Keratinocyte (primary cell): ENCODE results near the gene TRMT1.

Experiments
- EZH2 ChIP-seq: IDR thresholded peaks from one replicate; pipeline ENCODE4 v1.6.1; 2012; ENCODE audit warnings: inconsistent platforms, mild to moderate bottlenecking, low read length, moderate library complexity
- TF ChIP-seq, protein P1 (sequence below), 3 experiments: IDR thresholded peaks in 1 of 3; conservative IDR thresholded peaks in 1 of 3; optimal IDR thresholded peaks in 1 of 3; 2 replicates in 2 of 3; 3 replicates in 1 of 3; pipeline versions ENCODE3 to v1.5.1; 2011; ENCODE audit warnings: low read length in 3 of 3, mild to moderate bottlenecking in 3 of 3, moderate library complexity in 2 of 3, control low read depth in 1 of 3, inconsistent platforms in 1 of 3; ENCODE audit not compliant: insufficient read depth in 2 of 3; ENCODE audit errors: extremely low read depth in 1 of 3

DNA sequence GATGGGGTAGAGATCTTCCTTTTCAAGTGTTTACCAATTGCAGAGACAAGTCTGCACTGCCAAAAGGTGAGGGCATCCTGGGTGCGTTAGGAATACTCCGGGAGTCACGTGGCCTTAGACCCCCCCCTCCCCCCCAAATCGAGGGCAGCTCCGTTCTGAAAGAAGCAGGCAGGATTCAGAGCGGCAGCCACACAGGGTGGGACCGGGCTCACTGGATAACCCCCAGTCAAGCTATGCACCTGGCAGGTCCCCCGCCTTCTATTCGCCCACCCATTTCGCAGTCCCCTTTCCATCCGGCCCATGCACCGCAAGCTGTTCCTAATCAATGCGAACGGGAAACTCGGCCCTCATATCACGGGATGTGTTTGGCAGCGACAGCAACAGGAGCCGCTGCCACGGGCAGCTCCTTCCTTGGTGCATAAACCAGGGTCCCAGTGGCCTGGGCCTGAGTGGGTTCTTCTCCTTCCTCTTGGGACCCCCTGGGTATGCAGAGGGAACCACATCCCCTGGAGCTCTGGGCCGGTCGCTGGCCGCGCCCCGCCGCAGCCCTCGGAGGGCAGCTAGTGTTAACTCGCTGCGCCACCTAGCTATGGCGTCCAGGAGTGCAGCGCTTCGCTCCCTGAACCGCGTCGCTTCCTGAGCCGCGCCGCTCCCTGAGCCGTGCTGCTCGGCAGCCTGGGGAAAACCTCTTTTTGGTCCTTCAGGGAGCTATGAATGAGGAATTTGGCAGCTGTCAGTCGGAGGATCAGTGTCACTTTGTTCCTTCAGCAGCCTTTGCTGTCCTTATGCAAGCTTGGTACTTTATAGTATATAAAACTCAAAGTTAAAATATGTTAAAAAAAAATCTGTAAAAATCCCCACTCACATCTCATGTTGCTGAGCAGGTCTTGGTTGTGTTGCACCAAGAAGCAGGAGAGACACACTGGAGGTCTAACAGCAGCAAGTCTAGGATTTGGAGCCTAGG is 55.3 kb downstream of the TRMT1 start:
- no peak for TF ChIP-seq EZH2
- TF ChIP-seq, protein P1, sequence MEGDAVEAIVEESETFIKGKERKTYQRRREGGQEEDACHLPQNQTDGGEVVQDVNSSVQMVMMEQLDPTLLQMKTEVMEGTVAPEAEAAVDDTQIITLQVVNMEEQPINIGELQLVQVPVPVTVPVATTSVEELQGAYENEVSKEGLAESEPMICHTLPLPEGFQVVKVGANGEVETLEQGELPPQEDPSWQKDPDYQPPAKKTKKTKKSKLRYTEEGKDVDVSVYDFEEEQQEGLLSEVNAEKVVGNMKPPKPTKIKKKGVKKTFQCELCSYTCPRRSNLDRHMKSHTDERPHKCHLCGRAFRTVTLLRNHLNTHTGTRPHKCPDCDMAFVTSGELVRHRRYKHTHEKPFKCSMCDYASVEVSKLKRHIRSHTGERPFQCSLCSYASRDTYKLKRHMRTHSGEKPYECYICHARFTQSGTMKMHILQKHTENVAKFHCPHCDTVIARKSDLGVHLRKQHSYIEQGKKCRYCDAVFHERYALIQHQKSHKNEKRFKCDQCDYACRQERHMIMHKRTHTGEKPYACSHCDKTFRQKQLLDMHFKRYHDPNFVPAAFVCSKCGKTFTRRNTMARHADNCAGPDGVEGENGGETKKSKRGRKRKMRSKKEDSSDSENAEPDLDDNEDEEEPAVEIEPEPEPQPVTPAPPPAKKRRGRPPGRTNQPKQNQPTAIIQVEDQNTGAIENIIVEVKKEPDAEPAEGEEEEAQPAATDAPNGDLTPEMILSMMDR (optimal IDR thresholded peaks at IDR 0.05 in 1 of 3, IDR thresholded peaks at IDR 0.05 in 1 of 3, conservative IDR thresholded peaks at IDR 0.05 in 1 of 3; ENCODE audit: extremely low read depth in 1 of 3, insufficient read depth in 2 of 3, low read length in 3 of 3) = peak; percentile 93 to 99 (median 96)
